SK-N-SH (cell line): ENCODE measurements around the gene LAMB1.
"Not testable (repeated sequence)": the region's sequence is repeated elsewhere in the genome, so short reads cannot be mapped to it uniquely, and the experiment has no call there.

Source experiments
- CTCF ChIP-seq: fragments of 200-600 bp; sonication (generic); IDR thresholded peaks from 2 replicates; pipeline ENCODE4 v1.6.1; 2017; ENCODE audit warnings: antibody characterized with exemption, mild to moderate bottlenecking, moderate library complexity
- FOXM1 ChIP-seq: IDR thresholded peaks from 2 replicates; pipeline ENCODE4 v1.4.0; 2012; ENCODE audit warnings: low read depth, mild to moderate bottlenecking
- GABPA ChIP-seq: IDR thresholded peaks from 2 replicates; pipeline ENCODE4 v1.4.0; 2012; ENCODE audit warnings: low read depth, mild to moderate bottlenecking
- JUND ChIP-seq: IDR thresholded peaks from 2 replicates; pipeline ENCODE4 v1.4.0; 2012
- MAX ChIP-seq: IDR thresholded peaks from 2 replicates; pipeline ENCODE4 v1.4.0; 2012; ENCODE audit warnings: low read depth
- MEF2A ChIP-seq: IDR thresholded peaks from 2 replicates; pipeline ENCODE4 v1.4.0; 2012; ENCODE audit warnings: low read depth, borderline replicate concordance
- MXI1 ChIP-seq: IDR thresholded peaks from 2 replicates; pipeline ENCODE4 v1.6.1; 2012; ENCODE audit warnings: mild to moderate bottlenecking, low read depth, low read length, improper control_type of control experiment
- POLR2AphosphoS5 ChIP-seq: IDR thresholded peaks from 2 replicates; pipeline ENCODE4 v1.6.1; 2012; ENCODE audit warnings: low read depth, low read length
- RAD21 ChIP-seq: IDR thresholded peaks from 2 replicates; pipeline ENCODE4 v1.6.1; 2012; ENCODE audit warnings: mild to moderate bottlenecking, low read length
- RFX5 ChIP-seq: IDR thresholded peaks from 2 replicates; pipeline ENCODE4 v1.6.1; 2012; ENCODE audit warnings: mild to moderate bottlenecking, improper control_type of control experiment, low read length
- SIN3A ChIP-seq: IDR thresholded peaks from 2 replicates; pipeline ENCODE4 v1.6.1; 2012; ENCODE audit warnings: low read depth, mild to moderate bottlenecking, low read length, moderate library complexity, borderline replicate concordance
- TAF1 ChIP-seq: IDR thresholded peaks from 2 replicates; pipeline ENCODE4 v1.6.1; 2012; ENCODE audit warnings: low read depth, mild to moderate bottlenecking, low read length, moderate library complexity, borderline replicate concordance
- TF ChIP-seq, protein P1 (sequence below): IDR thresholded peaks from 2 replicates; pipeline ENCODE4 v1.6.1; 2012; ENCODE audit warnings: mild to moderate bottlenecking, low read depth, low read length, moderate library complexity

DNA sequence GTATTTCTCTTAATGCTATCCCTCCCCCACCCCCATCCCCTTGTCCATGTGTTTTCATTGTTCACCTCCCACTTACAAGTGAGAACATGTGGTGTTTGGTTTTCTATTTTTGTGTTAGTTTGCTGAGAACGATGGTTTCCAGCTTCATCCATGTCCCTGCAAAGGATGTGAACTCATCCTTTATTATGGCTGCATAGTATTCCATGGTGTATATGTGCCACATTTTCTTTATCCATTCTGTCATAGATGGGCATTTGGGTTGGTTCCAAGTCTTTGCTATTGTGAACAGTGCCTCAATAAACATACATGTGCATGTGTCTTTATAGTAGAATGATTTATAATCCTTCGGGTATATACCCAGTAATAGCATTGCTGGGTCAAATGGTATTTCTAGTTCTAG, 81.1 kb downstream of the LAMB1 start:
- TF ChIP-seq CTCF, POLR2AphosphoS5, MEF2A, FOXM1, RFX5, JUND, MAX, GABPA, SIN3A, RAD21, MXI1, TAF1: not testable (repeated sequence)
- TF ChIP-seq, protein P1, sequence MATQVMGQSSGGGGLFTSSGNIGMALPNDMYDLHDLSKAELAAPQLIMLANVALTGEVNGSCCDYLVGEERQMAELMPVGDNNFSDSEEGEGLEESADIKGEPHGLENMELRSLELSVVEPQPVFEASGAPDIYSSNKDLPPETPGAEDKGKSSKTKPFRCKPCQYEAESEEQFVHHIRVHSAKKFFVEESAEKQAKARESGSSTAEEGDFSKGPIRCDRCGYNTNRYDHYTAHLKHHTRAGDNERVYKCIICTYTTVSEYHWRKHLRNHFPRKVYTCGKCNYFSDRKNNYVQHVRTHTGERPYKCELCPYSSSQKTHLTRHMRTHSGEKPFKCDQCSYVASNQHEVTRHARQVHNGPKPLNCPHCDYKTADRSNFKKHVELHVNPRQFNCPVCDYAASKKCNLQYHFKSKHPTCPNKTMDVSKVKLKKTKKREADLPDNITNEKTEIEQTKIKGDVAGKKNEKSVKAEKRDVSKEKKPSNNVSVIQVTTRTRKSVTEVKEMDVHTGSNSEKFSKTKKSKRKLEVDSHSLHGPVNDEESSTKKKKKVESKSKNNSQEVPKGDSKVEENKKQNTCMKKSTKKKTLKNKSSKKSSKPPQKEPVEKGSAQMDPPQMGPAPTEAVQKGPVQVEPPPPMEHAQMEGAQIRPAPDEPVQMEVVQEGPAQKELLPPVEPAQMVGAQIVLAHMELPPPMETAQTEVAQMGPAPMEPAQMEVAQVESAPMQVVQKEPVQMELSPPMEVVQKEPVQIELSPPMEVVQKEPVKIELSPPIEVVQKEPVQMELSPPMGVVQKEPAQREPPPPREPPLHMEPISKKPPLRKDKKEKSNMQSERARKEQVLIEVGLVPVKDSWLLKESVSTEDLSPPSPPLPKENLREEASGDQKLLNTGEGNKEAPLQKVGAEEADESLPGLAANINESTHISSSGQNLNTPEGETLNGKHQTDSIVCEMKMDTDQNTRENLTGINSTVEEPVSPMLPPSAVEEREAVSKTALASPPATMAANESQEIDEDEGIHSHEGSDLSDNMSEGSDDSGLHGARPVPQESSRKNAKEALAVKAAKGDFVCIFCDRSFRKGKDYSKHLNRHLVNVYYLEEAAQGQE, result not testable (repeated sequence)
